Islet precursor cell (in vitro differentiated cells): Measurements from ENCODE around the gene PCA3.

Experiments used
- DNase-seq: peaks from one replicate; pipeline ENCODE4 v3.0.0-alpha.2; 2018

The PCA3 gene

DNA sequence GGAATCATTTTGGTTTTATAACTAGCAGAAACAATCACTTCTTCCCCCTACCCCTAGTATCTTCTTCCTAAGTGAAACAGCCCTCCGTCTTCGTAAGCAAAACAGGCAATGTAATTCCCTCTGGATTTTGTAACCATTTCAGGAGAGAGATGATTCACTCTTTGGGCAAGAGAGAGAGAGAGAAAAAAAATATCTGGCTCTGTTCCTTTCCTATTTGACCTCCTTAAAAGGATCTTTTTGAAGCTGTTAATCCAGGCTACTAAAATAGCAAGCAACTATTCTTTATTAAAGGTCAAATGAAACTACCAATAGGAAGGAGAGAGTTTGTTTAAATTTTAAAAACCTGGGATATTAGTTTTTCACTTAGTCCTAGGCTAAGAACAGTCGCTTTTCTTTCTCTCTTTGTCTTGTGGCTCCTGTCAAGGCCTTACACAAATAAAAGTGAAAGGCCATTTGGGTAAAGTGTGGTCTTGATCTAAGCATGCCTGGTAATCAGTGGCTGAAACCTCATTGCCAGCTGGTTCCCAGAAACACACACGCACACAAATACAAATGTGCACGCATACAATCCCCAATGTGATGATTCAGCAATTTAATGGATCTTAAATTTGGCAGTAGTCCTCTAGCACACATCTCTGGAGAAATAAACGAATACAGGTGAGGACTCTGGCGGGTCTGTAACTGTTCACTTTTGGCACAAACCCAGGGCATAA is 71.5 kb downstream of the PCA3 start:
- DNase-seq: no peak
